Activated T-cell treated with anti-CD3 and anti-CD28 coated beads, Interleukin-2, amount 50 U/mL, for 48 hours (primary cell): ENCODE results near the gene BTBD17.

Experiments
- DNase-seq, 2 experiments: peaks; one replicate each; pipeline ENCODE4 v3.0.0-alpha.2; 2020

The BTBD17 gene

GRCh38 chr17:74332763-74333283, 28.8 kb downstream of the BTBD17 start:
- no peak for DNase-seq

GRCh38 chr17:74332017-74332650, 29.5 kb downstream of the BTBD17 start:
- no peak for DNase-seq

- no peak for DNase-seq
These were observed 31.2 kb downstream of the BTBD17 start for GRCh38 chr17:74330446-74330845.

GRCh38 chr17:74329378-74329777, 32.3 kb downstream of the BTBD17 start:
- no peak for DNase-seq

- no peak for DNase-seq
These were observed 33.2 kb downstream of the BTBD17 start for GRCh38 chr17:74328487-74328886.

GRCh38 chr17:74326506-74326905, 35.2 kb downstream of the BTBD17 start:
- no peak for DNase-seq

GRCh38 chr17:74325743-74326379, 35.8 kb downstream of the BTBD17 start, which contains the start of gene KIF19:
Gene KIF19, plus strand, starts transcription at chr17:74326226. Its CDS starts 124 bp downstream, at chr17:74326350.
- DNase-seq, result peak; percentile 66 to 77

GRCh38 chr17:74325376-74325742, 36.3 kb downstream of the BTBD17 start:
- no peak for DNase-seq

GRCh38 chr17:74324521-74324920, 37.1 kb downstream of the BTBD17 start:
- no peak for DNase-seq

GRCh38 chr17:74318391-74318790, 43.3 kb downstream of the BTBD17 start:
- DNase-seq, result no peak

- DNase-seq, result no peak
These were observed 44.6 kb downstream of the BTBD17 start for GRCh38 chr17:74317071-74317470.

GRCh38 chr17:74316220-74316619, 45.4 kb downstream of the BTBD17 start:
- no peak for DNase-seq

- no peak for DNase-seq
These were observed 46.8 kb downstream of the BTBD17 start for GRCh38 chr17:74314877-74315276.

- DNase-seq, result no peak
These were observed 51.8 kb downstream of the BTBD17 start for GRCh38 chr17:74309902-74310301.

- DNase-seq, result no peak
These were observed 53.5 kb downstream of the BTBD17 start for GRCh38 chr17:74307984-74308773.
